HEK293 (cell line): ENCODE measurements around the gene TCEA3.

ENCODE experiments used
- CTCF ChIA-PET: fragments of 350-600 bp; formaldehyde crosslinking; extraction: SDS; loops from one replicate; lab custom pipeline; 2021; ENCODE audit warnings: antibody characterized with exemption; lab: Yijun Ruan, JAX
- POLR2A ChIA-PET: fragments of 300-600 bp; formaldehyde crosslinking; extraction: SDS; loops from one replicate; lab custom pipeline; 2020; ENCODE audit warnings: antibody characterized with exemption, inconsistent platforms; lab: Yijun Ruan, JAX
- H3K27ac ChIP-seq: fragments of 200-500 bp; sonication (Bioruptor generic); 2 replicates; pipeline ENCODE4 v1.5.1; 2014; ENCODE audit warnings: low read depth, low read length, control low read depth, inconsistent platforms; ENCODE audit errors: extremely low read depth
- H3K36me3 ChIP-seq, 2 experiments: fragments of 200-500 bp in 1 of 2; sonication (Bioruptor generic) in 1 of 2; 1 replicate in 1 of 2; 2 replicates in 1 of 2; pipeline ENCODE4 v1.5.1; 2014 to 2017; ENCODE audit warnings: inconsistent platforms in 2 of 2, low read length in 2 of 2; ENCODE audit not compliant: control insufficient read depth in 2 of 2, insufficient read depth in 1 of 2
- H3K4me1 ChIP-seq: fragments of 200-500 bp; sonication (Bioruptor generic); 2 replicates; pipeline ENCODE4 v1.5.1; 2014; ENCODE audit warnings: mild to moderate bottlenecking, low read length, inconsistent platforms; ENCODE audit not compliant: control insufficient read depth, insufficient read depth
- H3K4me3 ChIP-seq: 2 replicates; pipeline ENCODE4 v1.5.1; 2011; ENCODE audit warnings: low read depth, mild to moderate bottlenecking, control low read depth, low read length, moderate library complexity
- H3K9me3 ChIP-seq: fragments of 200-500 bp; sonication (Bioruptor generic); 2 replicates; pipeline ENCODE4 v1.5.1; 2014; ENCODE audit warnings: low read depth, low read length, inconsistent platforms; ENCODE audit not compliant: control insufficient read depth, insufficient read depth
- GLI4 ChIP-seq: fragments of 450-650 bp; formaldehyde crosslinking; IDR thresholded peaks from 2 replicates; pipeline ENCODE4 v1.5.1; 2016; ENCODE audit warnings: missing biosample characterization, missing genetic modification characterization
- GLIS2 ChIP-seq: fragments of 450-650 bp; formaldehyde crosslinking; IDR thresholded peaks from 2 replicates; pipeline ENCODE4 v1.5.1; 2016; ENCODE audit warnings: missing biosample characterization, missing genetic modification characterization
- KLF1 ChIP-seq: fragments of 450-650 bp; formaldehyde crosslinking; IDR thresholded peaks from 2 replicates; pipeline ENCODE4 v1.5.1; 2016; ENCODE audit warnings: missing biosample characterization, missing genetic modification characterization
- KLF10 ChIP-seq: fragments of 450-650 bp; IDR thresholded peaks from 2 replicates; pipeline ENCODE4 v1.5.1; 2018; ENCODE audit warnings: missing biosample characterization, mild to moderate bottlenecking, missing genetic modification characterization
- SCRT1 ChIP-seq: fragments of 450-650 bp; formaldehyde crosslinking; IDR thresholded peaks from 2 replicates; pipeline ENCODE4 v1.5.1; 2016; ENCODE audit warnings: missing biosample characterization, missing genetic modification characterization, borderline replicate concordance
- SCRT2 ChIP-seq: fragments of 450-650 bp; formaldehyde crosslinking; IDR thresholded peaks from 2 replicates; pipeline ENCODE4 v1.5.1; 2016; ENCODE audit warnings: missing biosample characterization, missing genetic modification characterization
- ZBTB48 ChIP-seq: fragments of 450-650 bp; formaldehyde crosslinking; IDR thresholded peaks from 2 replicates; pipeline ENCODE4 v1.5.1; 2016; ENCODE audit warnings: missing biosample characterization, missing genetic modification characterization
- ZEB2 ChIP-seq: fragments of 450-650 bp; formaldehyde crosslinking; IDR thresholded peaks from 2 replicates; pipeline ENCODE4 v1.5.1; 2016; ENCODE audit warnings: missing biosample characterization, missing genetic modification characterization
- ZNF211 ChIP-seq: fragments of 450-650 bp; formaldehyde crosslinking; IDR thresholded peaks from 2 replicates; pipeline ENCODE4 v1.5.1; 2016; ENCODE audit warnings: low read depth, missing biosample characterization, missing genetic modification characterization
- ZNF214 ChIP-seq: fragments of 450-650 bp; formaldehyde crosslinking; IDR thresholded peaks from 2 replicates; pipeline ENCODE4 v1.5.1; 2017; ENCODE audit warnings: missing biosample characterization, mild to moderate bottlenecking, missing genetic modification characterization, borderline replicate concordance
- ZNF24 ChIP-seq: fragments of 450-650 bp; formaldehyde crosslinking; IDR thresholded peaks from 2 replicates; pipeline ENCODE4 v1.5.1; 2016; ENCODE audit warnings: missing biosample characterization, missing genetic modification characterization
- ZNF248 ChIP-seq: fragments of 450-650 bp; formaldehyde crosslinking; IDR thresholded peaks from 2 replicates; pipeline ENCODE4 v1.5.1; 2017; ENCODE audit warnings: missing biosample characterization, missing genetic modification characterization
- ZNF302 ChIP-seq: fragments of 450-650 bp; formaldehyde crosslinking; IDR thresholded peaks from 2 replicates; pipeline ENCODE4 v1.5.1; 2016; ENCODE audit warnings: missing biosample characterization, missing genetic modification characterization, low read depth
- ZNF416 ChIP-seq: fragments of 450-650 bp; formaldehyde crosslinking; IDR thresholded peaks from 2 replicates; pipeline ENCODE4 v1.5.1; 2016; ENCODE audit warnings: missing biosample characterization, missing genetic modification characterization
- ZNF426 ChIP-seq: fragments of 450-650 bp; formaldehyde crosslinking; IDR thresholded peaks from 2 replicates; pipeline ENCODE4 v1.5.1; 2017; ENCODE audit warnings: missing biosample characterization, missing genetic modification characterization, mild to moderate bottlenecking, inconsistent platforms, moderate library complexity
- ZNF600 ChIP-seq: fragments of 450-650 bp; formaldehyde crosslinking; IDR thresholded peaks from 2 replicates; pipeline ENCODE4 v1.5.1; 2016; ENCODE audit warnings: missing biosample characterization, missing genetic modification characterization
- ZNF621 ChIP-seq: fragments of 450-650 bp; formaldehyde crosslinking; IDR thresholded peaks from 2 replicates; pipeline ENCODE4 v1.5.1; 2017; ENCODE audit warnings: missing biosample characterization, missing genetic modification characterization
- ZNF626 ChIP-seq: fragments of 450-650 bp; sonication (Bioruptor Pico); formaldehyde crosslinking; IDR thresholded peaks from 2 replicates; pipeline ENCODE4 v1.5.1; 2018; ENCODE audit warnings: missing biosample characterization, missing genetic modification characterization, inconsistent platforms
- ZNF658 ChIP-seq: fragments of 450-650 bp; formaldehyde crosslinking; IDR thresholded peaks from 2 replicates; pipeline ENCODE4; 2016; ENCODE audit warnings: missing biosample characterization, missing genetic modification characterization
- ZNF664 ChIP-seq: fragments of 450-650 bp; formaldehyde crosslinking; IDR thresholded peaks from 2 replicates; pipeline ENCODE4 v1.5.1; 2016; ENCODE audit warnings: missing biosample characterization, missing genetic modification characterization
- ZNF837 ChIP-seq: fragments of 450-650 bp; formaldehyde crosslinking; IDR thresholded peaks from 2 replicates; pipeline ENCODE4 v1.5.1; 2016; ENCODE audit warnings: missing biosample characterization, missing genetic modification characterization
- ZNF843 ChIP-seq: fragments of 450-650 bp; formaldehyde crosslinking; IDR thresholded peaks from 2 replicates; pipeline ENCODE4 v1.5.1; 2016; ENCODE audit warnings: missing biosample characterization, missing genetic modification characterization
- ZXDB ChIP-seq: fragments of 450-650 bp; formaldehyde crosslinking; IDR thresholded peaks from 2 replicates; pipeline ENCODE4 v1.5.1; 2016; ENCODE audit warnings: missing biosample characterization, missing genetic modification characterization
- TF ChIP-seq, protein P1 (sequence below): fragments of 450-650 bp; formaldehyde crosslinking; IDR thresholded peaks from 2 replicates; pipeline ENCODE4 v1.5.1; 2016; ENCODE audit warnings: missing biosample characterization, missing genetic modification characterization
- TF ChIP-seq, protein P2 (sequence below): fragments of 450-650 bp; formaldehyde crosslinking; IDR thresholded peaks from 2 replicates; pipeline ENCODE4 v1.5.1; 2016; ENCODE audit warnings: missing biosample characterization, missing genetic modification characterization

The TCEA3 gene

DNA sequence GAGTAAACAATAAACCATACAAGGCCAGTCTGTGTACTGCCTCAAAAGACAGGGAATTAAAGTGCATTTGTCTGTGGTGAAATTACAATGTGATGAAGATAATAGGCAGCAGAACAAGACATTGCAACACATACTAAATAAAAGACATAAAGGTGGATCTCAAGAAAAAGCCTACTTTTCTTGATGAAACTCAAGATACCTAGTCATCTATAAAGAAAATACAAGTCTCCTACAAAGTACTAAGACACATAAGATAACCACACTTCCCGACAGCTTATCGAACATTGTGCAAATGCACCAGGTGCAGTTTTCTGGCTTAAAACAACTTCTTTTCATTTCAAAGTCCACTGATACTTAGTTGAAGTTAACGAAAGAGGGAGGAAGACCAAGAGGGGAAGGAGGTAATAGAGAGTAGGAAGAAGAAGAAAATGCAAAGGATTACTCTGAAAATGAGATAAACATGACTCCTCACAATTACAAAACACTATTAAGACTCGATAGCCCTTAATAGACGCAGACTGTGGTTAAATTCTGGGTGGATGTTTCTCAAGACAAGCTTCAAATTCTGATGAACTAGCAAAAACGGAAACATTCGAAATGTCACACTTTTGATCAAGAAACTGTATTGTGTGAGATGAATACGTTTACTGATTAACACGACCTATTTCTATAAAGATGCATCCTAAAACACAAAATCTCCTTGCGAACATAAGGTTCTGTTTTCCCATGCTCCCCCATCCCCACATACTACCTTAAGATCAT, 82.4 kb downstream of the TCEA3 start (continued):
- TF ChIP-seq ZEB2 (tag by site-specific recombination) (peak; percentile 24; the same call in 1 of the 2 replicates), ZNF302 (tag by site-specific recombination) (no peak), ZNF837 (tag by site-specific recombination) (no peak)
- TF ChIP-seq, protein P1, sequence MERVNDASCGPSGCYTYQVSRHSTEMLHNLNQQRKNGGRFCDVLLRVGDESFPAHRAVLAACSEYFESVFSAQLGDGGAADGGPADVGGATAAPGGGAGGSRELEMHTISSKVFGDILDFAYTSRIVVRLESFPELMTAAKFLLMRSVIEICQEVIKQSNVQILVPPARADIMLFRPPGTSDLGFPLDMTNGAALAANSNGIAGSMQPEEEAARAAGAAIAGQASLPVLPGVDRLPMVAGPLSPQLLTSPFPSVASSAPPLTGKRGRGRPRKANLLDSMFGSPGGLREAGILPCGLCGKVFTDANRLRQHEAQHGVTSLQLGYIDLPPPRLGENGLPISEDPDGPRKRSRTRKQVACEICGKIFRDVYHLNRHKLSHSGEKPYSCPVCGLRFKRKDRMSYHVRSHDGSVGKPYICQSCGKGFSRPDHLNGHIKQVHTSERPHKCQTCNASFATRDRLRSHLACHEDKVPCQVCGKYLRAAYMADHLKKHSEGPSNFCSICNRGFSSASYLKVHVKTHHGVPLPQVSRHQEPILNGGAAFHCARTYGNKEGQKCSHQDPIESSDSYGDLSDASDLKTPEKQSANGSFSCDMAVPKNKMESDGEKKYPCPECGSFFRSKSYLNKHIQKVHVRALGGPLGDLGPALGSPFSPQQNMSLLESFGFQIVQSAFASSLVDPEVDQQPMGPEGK = no peak

DNA sequence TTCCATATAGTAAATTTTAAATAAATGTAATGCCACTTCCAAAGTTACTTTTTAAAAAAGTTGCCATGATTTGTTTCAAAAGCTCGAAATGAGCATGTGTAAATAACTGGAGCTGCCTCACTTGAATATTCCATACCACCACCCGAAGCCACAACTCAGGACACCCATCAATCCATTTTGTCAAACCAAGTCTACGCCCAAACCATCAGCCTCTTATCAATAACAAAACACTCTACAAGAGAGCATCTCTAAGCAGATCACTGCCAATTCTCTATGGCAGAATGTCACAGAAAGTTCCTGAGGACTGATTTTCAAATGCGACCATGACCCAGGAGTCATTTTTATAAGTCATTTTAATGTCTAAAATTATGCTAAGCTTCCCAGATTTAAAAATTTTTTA, 84.9 kb downstream of the TCEA3 start:
- CTCF ChIA-PET = interaction anchor here (0.6 to 3.9 kb wide), 3 partner anchors 46 to 100 kb away, joined by 3 to 20 read pairs (median 5); no protein-coding TSS in a partner anchor
- H3K4me3 ChIP-seq = no peak overlapping the region; the same call in 1 of the 2 replicates
- no peak overlapping the region for H3K27ac ChIP-seq
- H3K4me1 ChIP-seq = peaks cover 16% of the 10 kb centered on the region
- POLR2A ChIA-PET = interaction anchor here (0.6 kb wide), 1 partner anchor 104 kb away, joined by 3 read pairs; no protein-coding TSS in a partner anchor
- no peaks in the 10 kb centered on the region for H3K9me3 ChIP-seq
- H3K36me3 ChIP-seq = peaks cover 32 to 65% of the 10 kb centered on the region in 2 experiments
- TF ChIP-seq KLF1 (tag by site-specific recombination) (0 out of 2 replicates have a peak, but pooled peaks have one; percentile 16), ZBTB48 (tag by site-specific recombination) (no peak), ZNF626 (no peak), ZNF600 (peak; percentile 86), ZNF214 (tag by site-specific recombination) (no peak)
- TF ChIP-seq, all 188 proteins: peak for 2

DNA sequence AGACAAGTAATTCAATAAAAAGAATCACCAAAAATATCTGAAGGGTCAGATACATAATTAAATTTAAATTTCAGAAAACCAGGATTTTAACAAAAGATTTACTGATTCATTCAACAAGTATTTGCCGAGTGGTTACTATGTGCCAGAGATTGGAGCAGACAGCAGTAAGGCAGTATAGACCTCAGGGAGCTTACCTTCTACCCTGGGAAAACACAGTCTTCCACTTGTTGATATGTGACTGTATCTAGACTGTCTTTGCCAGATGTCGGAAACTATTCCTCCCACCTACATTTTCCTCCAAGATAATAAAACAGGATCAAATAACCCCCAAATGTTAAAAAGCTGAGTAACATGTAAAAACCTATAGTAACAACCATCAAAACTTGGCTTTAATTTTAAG, 86.7 kb downstream of the TCEA3 start:
- no peaks in the 10 kb centered on the region for H3K9me3 ChIP-seq
- peaks cover 16% of the 10 kb centered on the region for H3K4me1 ChIP-seq
- no peak overlapping the region for H3K27ac ChIP-seq
- TF ChIP-seq GLI4 = no peak
- no peak for TF ChIP-seq KLF10 (tag by site-specific recombination)
- TF ChIP-seq SCRT2 (tag by site-specific recombination) = peak; percentile 95
- no peak for TF ChIP-seq ZNF416
- TF ChIP-seq ZNF843 (tag by site-specific recombination) = no peak
- no peak for TF ChIP-seq ZNF658 (tag by site-specific recombination)
- TF ChIP-seq SCRT1 (tag by site-specific recombination) = peak; percentile 84
- TF ChIP-seq ZNF248 (tag by site-specific recombination) = no peak
- TF ChIP-seq GLIS2 (tag by site-specific recombination) = no peak
- no peak for TF ChIP-seq ZNF664 (tag by site-specific recombination)
- no peak for TF ChIP-seq ZNF426
- TF ChIP-seq, protein P2, sequence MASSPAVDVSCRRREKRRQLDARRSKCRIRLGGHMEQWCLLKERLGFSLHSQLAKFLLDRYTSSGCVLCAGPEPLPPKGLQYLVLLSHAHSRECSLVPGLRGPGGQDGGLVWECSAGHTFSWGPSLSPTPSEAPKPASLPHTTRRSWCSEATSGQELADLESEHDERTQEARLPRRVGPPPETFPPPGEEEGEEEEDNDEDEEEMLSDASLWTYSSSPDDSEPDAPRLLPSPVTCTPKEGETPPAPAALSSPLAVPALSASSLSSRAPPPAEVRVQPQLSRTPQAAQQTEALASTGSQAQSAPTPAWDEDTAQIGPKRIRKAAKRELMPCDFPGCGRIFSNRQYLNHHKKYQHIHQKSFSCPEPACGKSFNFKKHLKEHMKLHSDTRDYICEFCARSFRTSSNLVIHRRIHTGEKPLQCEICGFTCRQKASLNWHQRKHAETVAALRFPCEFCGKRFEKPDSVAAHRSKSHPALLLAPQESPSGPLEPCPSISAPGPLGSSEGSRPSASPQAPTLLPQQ (tag by site-specific recombination) = no peak
- no peak for TF ChIP-seq ZNF211 (tag by site-specific recombination)
- TF ChIP-seq ZNF24 (tag by site-specific recombination) = no peak
- TF ChIP-seq ZXDB (tag by site-specific recombination) = no peak
- no peak for TF ChIP-seq ZNF621 (tag by site-specific recombination)
- TF ChIP-seq, all 188 proteins: peak for 2
- CTCF ChIA-PET = interaction anchor here (1.3 to 3.9 kb wide), 2 partner anchors 8 to 66 kb away, joined by 5 to 20 read pairs; no protein-coding TSS in a partner anchor
- Histone ChIP-seq H3K4me3 (no peak overlapping the region), H3K36me3 (peaks cover 49 to 80% of the 10 kb centered on the region in 2 experiments)
- POLR2A ChIA-PET = no interaction called here
